ENCODE measurements around the gene SKI. TPM values are rescaled to one million over a fixed set of nuclear protein-coding genes. Genes with fewer than 3 reads are reported as not detected.

Gene SKI
- total and polyA plus RNA-seq, 2 experiments from 2014 or later = 9.3 to 66.8 TPM

DNA sequence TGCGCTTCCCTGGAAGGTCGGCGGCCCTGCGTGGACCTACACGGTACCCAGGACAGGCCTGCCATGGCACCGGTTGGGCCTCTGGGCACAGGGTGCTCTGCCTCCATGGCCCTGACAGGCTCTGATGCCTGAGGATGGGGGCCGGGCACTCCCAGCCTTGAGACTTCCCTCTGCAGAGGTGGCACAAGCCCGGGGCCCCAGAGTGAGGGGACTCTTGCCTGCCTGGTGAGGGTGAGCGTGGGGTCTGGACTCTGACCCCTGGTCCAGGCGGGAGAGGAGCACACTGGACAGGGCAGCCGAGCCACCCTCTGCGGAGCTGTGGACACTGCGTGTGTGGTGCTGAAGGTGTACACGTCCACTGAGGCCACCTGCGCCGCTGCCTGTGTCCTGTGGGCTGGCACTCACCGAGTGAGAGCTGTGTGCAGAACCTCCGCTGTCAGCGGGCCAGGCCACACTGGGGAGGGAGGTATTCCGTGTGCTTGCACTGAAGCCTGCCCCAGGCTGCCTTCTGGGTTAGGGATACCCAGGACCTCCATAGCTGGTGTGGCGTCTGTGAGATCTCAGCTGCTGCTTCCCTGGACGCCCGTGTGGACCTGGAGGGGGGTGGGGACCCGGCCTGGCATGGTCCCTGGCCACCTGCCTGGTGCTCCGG lies 10.4 kb downstream of the SKI start (continued):
- TF ChIP-seq ZNF462 (CRISPR knock-in tag; IDR thresholded peaks at IDR 0.05) (no peak), ETS1 (IDR thresholded peaks at IDR 0.05) (no peak)

DNA sequence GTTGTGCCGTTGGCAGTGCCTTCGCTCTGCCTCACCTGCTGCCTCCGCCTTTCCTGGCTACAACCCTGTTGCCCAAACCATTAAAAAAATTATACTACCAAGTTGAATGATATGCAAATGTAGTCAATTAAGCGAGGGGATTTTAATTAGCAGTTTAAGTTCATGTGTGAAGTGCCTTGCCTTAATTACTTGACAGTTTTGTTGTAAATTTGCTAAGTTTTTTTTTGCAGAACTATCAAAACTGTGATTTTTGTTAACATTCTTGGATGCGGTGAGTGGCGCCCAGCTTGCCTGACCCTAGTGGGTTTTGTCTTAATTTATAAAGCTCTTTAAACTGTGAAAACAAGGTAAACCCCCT lies 10.9 kb downstream of the SKI start:
- no peak overlapping the region for H3K4me3 Mint-ChIP-seq
- Histone ChIP-seq H3K36me3 (ENCODE audit: insufficient read depth) (no peaks in the 10 kb centered on the region; the same call in 1 of the 2 replicates), H3K4me2 (no peak overlapping the region), H3K27me3 (ENCODE audit: insufficient read depth) (no peaks in the 10 kb centered on the region), H3K4me1 (ENCODE audit: insufficient read depth) (peaks cover 8% of the 10 kb centered on the region; the same call in 1 of the 2 replicates), H3K4me3 (no peak overlapping the region), H3K9me2 (ENCODE audit: insufficient read depth) (no peaks in the 10 kb centered on the region), H3K27ac (ENCODE audit: low read depth) (no peak overlapping the region), H3F3A (replicated peaks; ENCODE audit: low read depth) (peaks cover 3% of the 10 kb centered on the region), H2AFZ (no peak overlapping the region), H4K20me1 (replicated peaks; ENCODE audit: insufficient read depth) (peaks cover 94% of the 10 kb centered on the region), H3K79me2 (replicated peaks; ENCODE audit: insufficient read depth) (peaks cover 100% of the 10 kb centered on the region)
- ATAC-seq = no peak
- H3K4me1 Mint-ChIP-seq = peaks cover 52% of the 10 kb centered on the region
- H3K27ac Mint-ChIP-seq = no peak overlapping the region
- no peaks in the 10 kb centered on the region; the same call in 2 of the 3 replicates for H3K9me3 Mint-ChIP-seq
- peaks cover 16% of the 10 kb centered on the region for H3K27me3 Mint-ChIP-seq (ENCODE audit: insufficient read depth, low read depth, poor library complexity)
- peaks cover 16% of the 10 kb centered on the region for H3K36me3 Mint-ChIP-seq (ENCODE audit: low read depth)
- no peak for DNase-seq (ENCODE audit: low spot score)
- TF ChIP-seq ZNF331 (CRISPR knock-in tag; IDR thresholded peaks at IDR 0.05; ENCODE audit: low read depth) = no peak
- TF ChIP-seq EZH2phosphoT487 (IDR thresholded peaks at IDR 0.05; ENCODE audit: unreplicated experiment) = no peak
- TF ChIP-seq REST (IDR thresholded peaks at IDR 0.05; ENCODE audit: unreplicated experiment) = no peak
- no peak for TF ChIP-seq POLR2AphosphoS5 (IDR thresholded peaks at IDR 0.05; ENCODE audit: low read depth)
- no peak for TF ChIP-seq ETS1 (IDR thresholded peaks at IDR 0.05)
- TF ChIP-seq ZNF114 (CRISPR knock-in tag; IDR thresholded peaks at IDR 0.05) = no peak
- no peak for TF ChIP-seq NANOG (IDR thresholded peaks at IDR 0.05; ENCODE audit: borderline replicate concordance)

Data from GM23338 (cell line).